SHP77 (cell line): ENCODE data around the gene CCDC149.

Experiments used
- DNase-seq, 2 experiments: peaks; one replicate each; lab custom pipeline; 2025; lab: John Stamatoyannopoulos, UW

CCDC149 gene

DNA sequence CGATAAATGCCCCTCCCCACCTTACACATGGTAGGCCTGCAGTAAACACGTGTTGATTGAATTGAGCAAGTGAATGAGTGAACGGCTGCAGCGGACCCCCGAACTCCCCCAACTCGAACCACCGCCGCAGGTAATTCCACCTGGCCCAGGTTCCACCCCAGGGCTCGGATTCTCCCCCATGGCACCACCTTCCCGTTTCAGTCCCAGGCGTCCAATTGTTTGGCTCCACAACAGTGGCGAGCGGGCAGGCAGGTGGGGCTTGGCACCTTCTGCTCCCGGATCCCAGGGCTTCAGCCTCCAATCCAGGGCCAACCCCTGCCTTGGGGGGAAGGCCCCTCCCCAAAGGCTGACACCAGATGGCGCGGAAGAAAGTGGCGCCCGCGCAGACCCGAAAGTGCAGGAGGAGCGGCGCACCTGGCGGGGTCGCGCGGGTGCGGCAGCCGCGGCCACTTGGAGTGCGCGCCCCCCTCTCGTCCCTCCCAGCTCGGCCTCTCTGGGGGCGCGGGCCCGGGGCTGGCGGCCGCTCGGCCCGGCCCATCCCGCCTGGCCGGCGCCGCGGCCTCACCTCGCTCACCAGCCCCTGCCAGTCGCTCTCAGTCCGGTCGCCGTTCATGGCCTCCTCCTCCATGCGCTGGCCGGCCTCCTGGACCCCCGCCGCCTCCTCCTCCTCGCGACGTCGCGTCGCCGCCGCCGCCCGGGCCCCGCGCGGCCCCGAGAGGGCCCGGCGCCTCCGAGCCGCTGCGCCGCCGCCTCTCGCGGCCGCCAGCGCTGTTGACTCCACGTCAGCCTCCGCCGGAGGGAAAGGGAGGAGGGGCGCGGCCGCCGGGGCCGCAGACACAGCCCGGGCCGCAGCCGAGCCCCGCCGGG lies at the start of gene CCDC149:
Gene CCDC149, minus strand, starts transcription at position 791 of the 867 bp plus-strand sequence. Its CDS starts 178 bp downstream, at position 613.
- DNase-seq, result peak; percentile 39 to 60

DNA sequence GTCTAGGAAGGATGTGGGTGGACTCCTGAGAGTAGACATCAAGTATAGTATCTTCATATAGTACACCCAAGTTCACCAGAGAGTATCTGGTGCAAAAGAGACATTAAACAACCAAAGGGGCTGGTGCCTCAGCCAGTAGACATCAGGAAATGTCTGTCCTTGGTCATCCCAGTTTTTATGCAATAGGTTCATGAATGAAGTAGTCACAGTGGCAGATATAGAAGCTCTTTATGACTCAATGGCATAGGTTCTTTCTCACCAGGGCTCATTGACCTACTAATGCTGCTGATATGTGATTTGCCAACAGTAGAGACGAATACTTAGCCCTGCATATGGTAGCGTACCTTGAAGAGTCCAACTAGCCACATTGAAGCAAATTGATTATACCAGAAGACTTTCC lies 45.0 kb upstream of the CCDC149 start:
- DNase-seq, result no peak

DNA sequence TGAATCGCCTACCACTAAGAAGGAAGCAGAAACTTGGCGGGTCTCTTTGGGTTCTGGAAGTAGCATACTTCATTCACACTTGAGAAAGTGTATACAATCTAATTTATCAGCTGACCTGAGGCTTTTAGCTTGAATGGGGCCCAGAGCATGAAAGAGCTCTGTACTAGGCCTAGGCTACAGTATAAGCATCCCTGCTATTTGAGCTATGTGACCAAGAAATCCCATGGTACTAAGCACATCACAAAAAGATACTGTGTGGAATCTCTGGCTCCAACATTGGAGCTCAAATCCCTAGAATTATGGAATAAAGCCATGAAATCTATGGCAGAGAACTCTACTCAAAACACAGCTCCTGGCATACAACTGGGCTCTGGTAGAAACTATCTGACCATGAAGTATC lies 43.9 kb upstream of the CCDC149 start:
- no peak for DNase-seq

DNA sequence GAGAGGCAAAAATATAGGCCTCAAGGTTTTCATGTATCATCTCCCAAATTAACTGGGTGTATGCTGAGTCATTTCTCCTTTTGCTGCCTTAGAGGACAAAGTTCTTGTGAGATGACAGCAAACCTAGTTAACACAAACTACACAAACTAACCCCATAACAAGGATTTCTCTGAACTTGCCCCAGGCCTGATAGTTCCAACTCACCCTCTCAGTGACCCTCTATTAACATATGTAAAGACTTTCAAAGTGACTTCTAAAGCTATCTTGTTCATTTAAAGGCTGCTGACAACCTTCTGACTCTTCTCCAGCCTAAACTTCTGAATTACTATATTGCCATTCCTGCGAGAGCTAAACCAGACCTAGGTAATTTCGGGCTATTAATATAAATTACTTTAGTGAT lies 43.2 kb upstream of the CCDC149 start:
- no peak for DNase-seq

DNA sequence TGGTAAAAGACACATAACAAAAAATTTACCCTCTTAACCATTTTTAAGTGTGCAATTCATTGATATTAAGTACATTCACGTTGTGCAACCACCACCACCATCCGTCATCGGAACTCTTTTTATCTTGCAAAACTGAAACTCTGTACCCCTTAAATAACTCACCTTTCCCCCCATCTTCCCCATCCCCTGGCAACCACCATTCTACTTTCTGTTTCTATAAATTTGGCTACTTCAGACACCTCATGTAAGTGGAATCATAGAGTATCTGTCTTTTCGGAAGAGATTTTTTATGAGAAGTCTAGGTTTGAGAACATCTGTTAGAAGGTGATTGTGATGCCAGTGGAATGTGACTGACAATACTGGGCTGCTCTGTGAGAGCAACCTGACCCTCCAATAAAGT lies 39.8 kb upstream of the CCDC149 start:
- no peak for DNase-seq

DNA sequence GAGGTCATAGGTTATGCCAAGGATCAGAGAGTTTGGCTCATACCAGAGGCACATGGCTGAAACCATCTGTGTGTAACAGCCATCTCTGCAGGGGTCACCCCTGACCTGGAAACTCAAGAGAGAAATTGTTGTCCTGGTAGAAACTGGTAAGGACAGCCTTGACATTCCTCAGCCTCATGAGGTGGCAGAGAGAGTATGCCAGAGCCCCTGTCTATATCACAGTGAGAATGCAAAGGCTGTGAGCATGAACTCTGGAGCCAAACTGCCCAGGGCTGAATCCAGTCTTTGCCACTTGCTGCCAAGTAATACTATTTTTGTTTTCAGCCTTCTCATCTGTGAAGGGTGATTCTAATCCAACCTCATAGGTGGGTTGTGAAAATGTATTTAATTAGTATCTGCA lies 37.1 kb upstream of the CCDC149 start:
- no peak for DNase-seq

DNA sequence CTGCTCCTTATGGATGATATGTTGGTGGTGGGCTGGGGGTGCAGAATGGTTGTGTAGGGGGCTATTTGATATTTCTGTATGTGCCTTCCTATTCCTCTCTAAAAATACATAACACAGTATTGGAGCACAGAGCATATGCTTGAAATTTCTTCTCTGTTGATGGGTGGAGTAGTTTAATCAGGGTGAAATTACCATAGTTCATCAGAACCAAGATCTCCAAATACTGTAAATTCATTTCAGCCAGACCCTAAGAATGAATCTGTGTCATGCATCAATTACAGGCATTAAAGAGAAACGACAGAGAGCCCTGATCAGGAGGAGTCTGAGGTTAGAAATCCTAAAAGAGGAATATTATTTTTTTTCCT lies 25.1 kb upstream of the CCDC149 start:
- no peak for DNase-seq

DNA sequence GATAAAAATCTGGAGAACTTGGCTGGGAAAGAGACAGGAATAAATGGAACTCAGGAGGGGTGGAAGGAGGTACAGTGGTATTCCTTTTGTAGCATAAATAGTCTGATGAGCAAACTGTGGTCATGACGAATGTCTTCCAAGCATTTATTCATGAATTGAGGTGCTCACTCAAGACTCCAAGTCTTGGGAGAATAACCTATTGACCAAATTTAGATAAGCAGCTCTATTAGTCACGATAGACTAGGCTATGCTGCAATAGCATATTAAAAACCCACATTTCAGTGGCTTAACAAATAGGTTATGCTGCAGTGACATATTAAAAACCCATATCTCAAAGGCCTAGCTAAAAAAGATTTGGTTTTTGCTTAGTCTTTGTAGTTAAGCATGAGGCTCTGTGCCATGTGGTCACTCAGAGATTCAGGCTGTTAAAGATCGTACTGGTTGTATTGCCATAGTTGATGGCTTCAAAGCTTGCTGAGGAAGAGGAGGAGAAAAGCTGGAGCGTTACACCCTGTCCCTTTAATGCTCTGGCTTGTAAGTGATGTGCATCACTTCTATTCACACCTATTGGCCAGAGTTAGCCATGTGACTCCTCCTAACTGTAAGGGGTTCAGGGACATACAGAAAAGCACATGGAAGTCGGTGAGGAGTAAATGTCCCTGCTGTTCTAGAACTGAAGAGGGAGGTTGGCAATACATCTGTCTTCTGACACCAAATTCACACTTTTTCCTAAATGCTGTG lies 24.5 kb upstream of the CCDC149 start:
- DNase-seq, result no peak

DNA sequence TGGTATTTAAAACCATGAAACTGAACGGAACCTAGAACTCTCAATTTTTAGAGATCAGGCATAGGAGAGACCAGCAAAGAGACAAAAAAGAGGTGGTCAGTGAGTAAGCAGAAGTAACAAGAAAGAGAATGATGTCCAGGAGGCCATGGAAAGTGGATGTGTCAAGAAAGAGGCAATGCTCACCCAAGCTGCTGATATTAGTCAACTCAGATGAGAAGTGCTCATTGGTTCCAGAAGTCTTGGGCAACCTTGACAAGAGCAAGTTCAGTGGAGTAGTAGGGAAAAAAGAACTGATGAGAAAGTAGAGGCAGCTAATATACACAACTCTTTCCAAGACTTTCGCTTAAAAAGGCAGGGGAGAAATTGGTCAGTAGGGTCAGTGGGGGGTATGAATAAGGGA lies 23.0 kb upstream of the CCDC149 start:
- no peak for DNase-seq

DNA sequence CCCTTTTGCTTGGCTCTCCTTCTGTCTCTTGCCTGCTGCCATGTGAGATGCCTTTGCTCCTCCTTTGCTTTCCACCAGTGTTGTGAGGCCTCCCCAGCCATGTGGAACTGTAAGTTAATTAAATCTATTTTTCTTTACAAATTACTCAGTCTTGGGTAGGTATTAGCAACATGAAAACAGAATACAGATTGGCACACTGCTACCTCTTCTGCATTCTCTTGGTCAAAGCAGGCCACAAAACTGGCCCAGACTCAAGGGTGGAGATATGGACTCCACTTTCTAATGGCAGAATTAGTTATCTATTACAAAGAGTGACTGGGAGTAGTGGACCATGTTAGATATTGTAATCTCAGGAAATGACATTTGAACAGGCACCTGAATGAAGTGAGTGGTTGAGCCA lies 21.5 kb upstream of the CCDC149 start:
- no peak for DNase-seq

DNA sequence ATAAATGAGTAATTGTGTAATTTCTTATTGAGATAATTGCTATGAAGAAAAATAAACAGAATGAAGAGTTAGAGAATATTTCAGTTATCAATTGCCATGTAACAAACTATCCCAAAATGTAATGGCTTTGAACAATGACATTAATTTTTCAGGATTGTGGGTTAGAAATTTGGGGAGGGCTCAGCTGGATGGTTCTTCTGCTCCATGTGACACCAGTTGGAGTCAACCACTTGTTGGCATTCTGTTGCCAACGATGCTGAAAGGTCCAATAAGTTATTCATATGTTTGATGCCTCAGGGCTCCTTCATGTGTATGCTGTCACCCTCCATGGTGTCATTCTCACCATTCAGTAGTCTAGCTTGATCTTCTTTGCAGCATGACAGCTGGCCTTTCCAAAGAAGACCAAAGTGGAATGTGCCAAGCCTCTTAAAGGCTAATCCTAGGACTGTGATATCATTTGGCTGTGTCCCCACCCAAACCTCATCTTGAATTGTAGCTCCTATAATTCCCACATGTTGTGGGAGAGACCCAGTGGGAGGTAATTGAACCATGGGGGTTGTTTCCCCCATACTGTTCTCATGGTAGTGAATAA lies 20.9 kb upstream of the CCDC149 start:
- no peak for DNase-seq

DNA sequence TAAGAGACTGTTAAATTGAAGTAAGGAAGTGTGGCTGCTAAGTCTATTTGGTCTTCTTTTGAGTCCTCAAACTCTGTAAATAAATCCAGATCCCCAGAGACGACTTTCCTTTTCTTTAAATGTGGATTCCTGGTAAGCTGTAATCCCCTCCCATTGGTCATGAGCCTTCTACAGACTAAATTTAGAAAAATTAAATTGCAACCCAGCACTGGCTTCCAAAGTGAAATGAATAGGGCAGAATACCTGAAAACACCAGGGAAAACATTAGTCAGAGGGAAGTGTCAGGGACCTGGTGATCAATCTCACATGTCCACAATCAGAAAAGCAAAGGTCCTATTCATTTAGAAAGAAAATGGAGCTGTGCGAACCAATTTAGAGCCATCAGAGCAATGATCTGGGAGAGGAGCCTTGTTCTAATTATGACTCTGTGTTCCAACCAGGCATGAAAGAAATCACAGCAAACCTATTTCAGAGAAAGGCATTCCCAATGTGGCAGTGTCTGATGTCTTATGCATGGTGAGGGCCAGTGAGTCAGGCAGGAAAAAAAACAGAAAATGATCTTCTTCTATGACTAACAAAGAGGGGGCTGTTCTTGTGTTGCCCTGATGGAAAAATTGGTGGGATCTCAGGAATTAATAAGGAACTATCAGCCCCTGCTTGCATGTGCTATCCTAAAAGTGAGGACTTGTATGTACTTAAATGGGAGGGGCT lies 19.8 kb upstream of the CCDC149 start:
- DNase-seq, result no peak

DNA sequence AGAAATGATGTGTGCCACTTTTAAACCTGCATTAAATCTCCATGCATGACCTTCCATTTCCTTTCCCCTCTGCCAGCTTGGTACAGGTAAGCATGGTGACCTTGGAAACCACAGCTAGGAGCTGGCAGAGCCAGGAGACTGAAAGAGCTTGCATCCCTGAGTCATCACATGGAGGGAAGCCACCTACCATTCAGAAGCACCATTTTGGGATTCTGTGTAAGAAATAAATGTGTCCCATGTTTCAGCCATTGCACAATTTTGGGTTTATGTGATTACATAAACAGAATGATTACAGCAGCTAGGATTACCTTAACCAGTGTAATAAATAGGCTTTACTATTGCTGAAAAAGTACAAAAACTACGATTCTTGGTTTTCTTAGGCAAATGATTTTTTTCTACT lies 17.3 kb upstream of the CCDC149 start:
- DNase-seq, result no peak

DNA sequence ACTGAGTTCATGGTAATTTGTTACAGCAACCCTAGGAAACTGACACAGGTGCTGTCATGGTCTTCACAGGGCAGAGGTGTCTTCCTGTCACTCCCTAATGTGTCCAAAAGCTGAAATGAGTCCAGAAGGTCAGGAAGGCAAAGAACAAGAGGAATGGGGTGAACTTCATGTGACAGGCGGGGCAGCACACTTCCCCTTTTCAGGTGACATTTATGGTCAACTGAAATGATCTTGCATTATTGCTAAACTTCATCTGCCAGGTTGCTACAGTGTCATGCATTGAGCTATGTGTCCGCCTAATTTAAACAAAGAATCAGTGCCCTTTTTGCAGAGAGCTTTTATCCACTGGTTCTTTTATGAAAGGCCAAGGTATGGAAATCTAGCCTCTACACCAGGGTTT lies 15.9 kb upstream of the CCDC149 start:
- no peak for DNase-seq

DNA sequence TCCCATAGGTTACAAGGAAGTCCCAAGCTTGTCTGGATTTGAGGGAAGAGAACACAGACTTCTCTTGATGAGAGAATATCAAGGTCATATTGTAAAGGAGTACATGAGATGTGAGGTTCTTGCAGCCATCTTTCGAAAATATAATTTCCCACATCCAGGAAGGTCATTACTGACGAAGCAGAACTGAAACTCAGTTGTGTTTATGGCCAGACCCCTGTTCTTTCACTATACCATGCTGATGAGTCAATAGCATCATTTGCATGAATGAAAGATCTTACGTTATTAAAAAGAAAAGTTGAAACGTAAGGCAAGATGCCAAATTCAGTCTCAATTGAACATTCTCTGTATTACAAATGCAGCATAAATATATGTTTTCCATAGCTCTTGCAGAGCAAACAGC lies 14.2 kb upstream of the CCDC149 start:
- no peak for DNase-seq

DNA sequence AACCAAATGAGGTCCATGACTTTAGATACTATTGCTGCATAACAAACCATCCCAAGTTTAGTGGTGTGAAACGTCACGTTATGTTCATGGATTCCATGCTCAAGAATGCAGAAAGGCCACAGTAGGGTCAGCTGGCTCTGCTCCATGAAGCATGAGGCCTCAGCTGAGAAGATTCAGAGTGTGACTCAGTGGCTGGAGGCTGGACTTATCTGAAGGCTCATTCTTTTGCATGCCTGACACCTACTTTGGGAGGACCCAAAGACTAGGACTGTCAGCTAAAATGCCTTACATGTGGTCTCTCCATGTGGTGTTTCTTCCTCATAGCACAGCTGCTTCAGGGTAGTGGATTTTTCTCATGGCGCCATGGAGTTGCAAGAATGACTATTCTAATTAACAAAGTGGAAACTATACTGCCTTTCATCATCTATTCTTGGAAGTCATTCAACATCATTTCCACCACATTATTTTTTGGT lies 11.5 kb upstream of the CCDC149 start:
- no peak for DNase-seq

DNA sequence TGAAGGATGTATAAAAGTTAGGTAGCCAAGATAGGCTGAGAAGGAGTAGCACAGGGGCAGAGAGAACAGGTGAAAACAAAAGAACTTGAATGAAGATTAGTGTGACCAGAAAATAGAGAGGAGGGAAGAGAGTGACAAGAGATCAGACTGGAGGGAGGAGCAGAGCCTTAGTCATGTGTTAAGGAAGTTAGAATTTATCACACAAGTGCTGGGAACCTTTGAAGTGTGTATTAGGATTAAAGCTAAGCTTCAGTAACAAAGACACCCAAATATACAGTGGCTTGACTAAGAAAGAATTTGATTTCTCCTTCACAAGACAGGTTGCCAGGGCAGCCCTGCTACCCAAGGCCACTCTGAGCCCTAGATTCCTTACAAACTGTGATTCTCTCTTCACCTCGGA lies 10.7 kb upstream of the CCDC149 start:
- no peak for DNase-seq

DNA sequence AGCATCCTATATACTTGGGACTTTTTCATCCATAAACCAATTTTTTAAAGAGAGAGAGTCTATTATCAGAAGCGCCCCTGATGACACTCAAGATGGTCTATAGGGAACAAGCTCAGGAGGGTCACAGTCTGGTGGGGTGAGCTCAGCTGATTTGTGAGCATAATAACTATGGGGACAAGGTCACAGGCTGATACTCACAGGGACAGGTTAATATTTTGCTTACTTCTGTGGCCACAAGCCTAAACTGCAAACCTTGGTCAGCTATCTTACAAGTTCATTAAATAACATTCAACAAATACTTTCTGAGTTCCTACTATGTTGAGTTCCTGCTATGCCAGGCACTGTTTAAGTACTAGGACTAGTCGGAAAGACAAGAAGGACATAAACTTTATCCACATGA lies 10.2 kb upstream of the CCDC149 start:
- DNase-seq, result no peak

DNA sequence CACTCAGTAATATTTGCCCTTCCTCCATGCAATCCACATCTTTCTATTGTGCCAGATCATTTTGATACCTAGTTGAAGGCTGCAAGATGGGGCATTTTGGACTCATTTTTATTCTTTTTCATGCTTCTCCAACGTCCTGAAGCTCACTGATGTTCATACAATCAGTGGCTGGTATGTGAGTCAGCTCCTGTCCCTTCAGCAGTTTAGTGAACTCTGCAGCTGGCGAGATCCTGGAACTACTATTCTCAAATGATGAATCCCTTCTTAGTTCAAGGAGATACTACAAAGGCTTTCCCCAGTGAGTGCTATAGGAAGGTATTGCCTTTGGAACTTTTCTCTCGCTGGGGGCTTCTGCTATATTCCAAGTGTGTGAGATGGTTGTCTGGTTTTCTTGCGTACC lies 9.6 kb upstream of the CCDC149 start:
- DNase-seq, result no peak

DNA sequence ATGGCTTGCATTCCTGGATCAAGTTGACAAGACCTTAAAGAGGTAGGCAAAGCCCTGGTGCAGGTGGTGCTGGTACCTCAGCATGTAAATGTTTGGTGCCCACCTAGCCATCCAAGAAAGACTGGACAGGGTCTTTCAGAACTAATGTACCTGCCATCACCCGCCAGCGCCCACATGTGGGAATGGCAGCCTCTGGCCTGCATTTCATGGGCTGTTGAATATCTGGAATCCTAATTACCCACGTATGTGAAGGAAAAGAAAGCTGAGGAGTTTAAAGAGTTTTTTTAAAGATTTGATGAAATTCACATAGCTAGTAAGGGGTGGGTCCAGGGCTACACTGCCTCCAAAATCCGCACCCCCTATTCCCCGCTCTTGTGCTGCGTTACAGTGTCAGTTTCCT lies 8.6 kb upstream of the CCDC149 start:
- no peak for DNase-seq

DNA sequence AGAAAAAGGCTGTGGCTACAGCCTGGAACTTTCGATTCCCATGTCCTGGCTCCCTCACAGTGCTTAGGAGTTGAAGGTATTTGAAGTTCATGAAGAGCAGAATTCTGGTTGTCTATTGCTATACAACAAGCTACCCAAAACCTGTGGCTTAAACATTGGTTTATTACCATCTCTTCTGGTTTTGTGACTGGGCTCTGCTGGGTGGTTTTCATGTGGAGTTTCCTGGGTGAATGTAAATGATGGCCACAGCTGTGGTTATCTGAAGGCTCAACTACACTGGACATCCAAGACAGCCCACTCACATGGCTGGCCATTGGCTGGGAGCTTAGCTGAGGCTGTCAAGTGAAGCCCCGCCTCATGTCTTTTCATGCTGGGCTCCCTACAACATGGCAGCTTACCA lies 7.2 kb upstream of the CCDC149 start:
- no peak for DNase-seq

DNA sequence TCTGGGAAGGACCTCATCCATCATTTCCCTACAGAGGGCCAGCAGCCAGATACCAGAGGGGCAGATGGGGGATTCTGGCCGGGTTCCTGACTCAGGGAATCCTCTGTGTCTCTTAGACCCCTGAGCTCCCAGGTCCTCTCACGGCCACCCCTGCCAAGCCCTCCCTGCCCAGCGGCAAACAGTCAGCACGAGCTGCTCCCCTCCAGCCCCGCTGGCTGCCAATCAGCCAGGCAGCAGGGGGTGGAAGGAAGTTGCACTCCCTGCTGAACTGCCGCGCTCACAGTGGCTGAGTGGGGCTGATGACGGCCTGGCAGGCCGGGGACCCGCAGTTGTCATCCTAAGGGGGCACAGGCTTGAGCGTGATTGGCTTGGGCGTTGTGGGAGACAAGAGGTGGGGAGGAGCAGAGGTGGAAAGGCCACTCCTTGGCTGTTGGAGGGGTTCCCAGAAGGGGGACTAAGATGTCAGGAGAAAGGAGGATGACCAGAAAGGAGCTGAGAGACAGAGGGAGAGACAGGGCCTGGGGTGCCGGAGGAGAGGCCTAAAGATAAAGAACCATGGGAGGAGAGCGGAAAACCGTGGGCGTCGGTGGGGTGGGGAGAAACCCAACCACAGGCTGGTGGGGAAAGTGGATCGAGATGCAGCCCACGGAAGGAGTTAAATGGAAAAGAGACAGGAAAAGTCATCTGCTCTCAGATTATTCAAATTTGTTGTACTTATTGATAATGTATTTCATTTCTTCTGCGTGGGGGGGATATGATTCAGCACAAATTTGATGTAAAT lies 4.4 kb upstream of the CCDC149 start:
- DNase-seq, result no peak
